ENCODE data around the gene PRKN.

DNA sequence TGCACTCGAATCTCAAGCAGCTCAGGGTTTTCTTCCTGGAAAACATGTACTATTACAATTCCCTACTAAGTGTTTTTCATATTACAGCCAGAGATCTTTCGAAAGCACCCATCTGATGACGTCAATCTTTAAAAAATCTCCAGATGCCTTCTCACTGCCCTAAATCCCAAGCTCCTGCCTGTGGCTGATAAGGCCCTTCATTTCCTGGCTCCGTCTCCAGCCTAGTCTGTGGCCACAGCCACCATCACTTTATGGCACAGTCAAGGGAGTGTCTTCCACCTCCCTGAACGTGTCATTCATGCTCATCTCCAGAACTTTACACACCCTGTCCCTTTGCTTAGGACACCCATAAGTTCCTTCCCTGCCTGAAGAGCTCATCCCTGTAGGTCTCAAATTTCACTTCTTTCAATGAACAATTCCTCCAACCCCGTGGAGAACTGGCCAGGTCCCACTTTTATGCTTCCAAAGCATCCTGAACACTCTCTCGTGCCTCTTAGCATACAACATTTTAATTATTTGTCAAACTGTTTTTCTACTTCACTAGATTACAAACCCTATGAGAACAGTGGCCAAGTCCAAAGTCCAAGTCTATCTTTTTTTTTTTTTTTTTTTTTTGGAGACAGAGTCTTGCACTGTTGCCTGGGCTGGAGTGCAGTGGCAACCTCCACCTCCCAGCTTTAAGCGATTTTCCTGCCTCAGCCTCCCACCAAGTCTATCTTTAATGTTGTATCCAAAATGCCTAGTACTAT lies 1347.6 kb downstream of the PRKN start:
- TF ChIP-seq, protein P1, sequence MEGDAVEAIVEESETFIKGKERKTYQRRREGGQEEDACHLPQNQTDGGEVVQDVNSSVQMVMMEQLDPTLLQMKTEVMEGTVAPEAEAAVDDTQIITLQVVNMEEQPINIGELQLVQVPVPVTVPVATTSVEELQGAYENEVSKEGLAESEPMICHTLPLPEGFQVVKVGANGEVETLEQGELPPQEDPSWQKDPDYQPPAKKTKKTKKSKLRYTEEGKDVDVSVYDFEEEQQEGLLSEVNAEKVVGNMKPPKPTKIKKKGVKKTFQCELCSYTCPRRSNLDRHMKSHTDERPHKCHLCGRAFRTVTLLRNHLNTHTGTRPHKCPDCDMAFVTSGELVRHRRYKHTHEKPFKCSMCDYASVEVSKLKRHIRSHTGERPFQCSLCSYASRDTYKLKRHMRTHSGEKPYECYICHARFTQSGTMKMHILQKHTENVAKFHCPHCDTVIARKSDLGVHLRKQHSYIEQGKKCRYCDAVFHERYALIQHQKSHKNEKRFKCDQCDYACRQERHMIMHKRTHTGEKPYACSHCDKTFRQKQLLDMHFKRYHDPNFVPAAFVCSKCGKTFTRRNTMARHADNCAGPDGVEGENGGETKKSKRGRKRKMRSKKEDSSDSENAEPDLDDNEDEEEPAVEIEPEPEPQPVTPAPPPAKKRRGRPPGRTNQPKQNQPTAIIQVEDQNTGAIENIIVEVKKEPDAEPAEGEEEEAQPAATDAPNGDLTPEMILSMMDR (conservative IDR thresholded peaks at IDR 0.05): no peak
- TF ChIP-seq ZFX (IDR thresholded peaks at IDR 0.05): no peak

Measured in C4-2B (cell line).